K562 (cell line): ENCODE results near the gene MAP1LC3B. TPM values are rescaled to one million over a fixed set of nuclear protein-coding genes. Genes with fewer than 3 reads are reported as not detected.
A peak's percentile ranks its signal among the peaks of the same experiment; 100 is the strongest.

Experiments
- ATAC-seq: fragments of 200-7000 bp; cut with Tn5 transposase; 3 replicates; pipeline ENCODE4 v1.9.1; 2020; ENCODE audit warnings: moderate library complexity
- BruUV-seq: library from RNA; stranded (reverse); fragments of 400-500 nt; replicated peaks from 2 replicates; lab custom pipeline; 2021; lab: Mats Ljungman, UMichigan
- CTCF ChIA-PET: fragments of 300-600 bp; formaldehyde crosslinking; extraction: SDS; loops from one replicate; lab custom pipeline; 2021; ENCODE audit warnings: low intra/inter-chr PET ratio; lab: Yijun Ruan, JAX
- POLR2A ChIA-PET: fragments of 300-600, 350-650 bp; sonication (Branson Sonifier 250); formaldehyde crosslinking; extraction: SDS; loops from one replicate; lab custom pipeline; 2021; ENCODE audit warnings: antibody characterized with exemption, inconsistent platforms; lab: Yijun Ruan, JAX
- DNase-seq, 4 experiments: peaks; one replicate each; pipeline versions ENCODE4 v3.0.0 to v3.0.0-alpha.2; 2011 to 2018; ENCODE audit warnings: low spot score in 3 of 4, mixed read lengths in 3 of 4; ENCODE audit errors: extremely low read depth in 1 of 4
- FAIRE-seq: peaks from 2 replicates; lab custom pipeline; 2011; peaks lifted over from hg19 to GRCh38; lab: Jason Lieb, UNC
- H2AFZ ChIP-seq: 2 replicates; pipeline ENCODE4 v1.6.0; 2011; ENCODE audit warnings: low read depth, low read length, control low read depth, inconsistent platforms
- H3K27ac ChIP-seq: fragments of 200-600 bp; 3 replicates; pipeline ENCODE4 v1.8.0; 2011; ENCODE audit warnings: low read depth, mild to moderate bottlenecking, control low read depth, inconsistent platforms, low read length, moderate library complexity, mixed read lengths; ENCODE audit errors: extremely low read depth
- H3K27me3 ChIP-seq, 2 experiments: fragments of 300-600 bp in 1 of 2; 2 replicates in 1 of 2; 3 replicates in 1 of 2; pipeline versions ENCODE4 v1.6.0 to v1.8.0; 2011; ENCODE audit warnings: inconsistent platforms in 2 of 2, low read length in 2 of 2, mild to moderate bottlenecking in 1 of 2, mixed read lengths in 1 of 2, moderate library complexity in 1 of 2; ENCODE audit not compliant: control insufficient read depth in 2 of 2, insufficient read depth in 2 of 2
- H3K36me3 ChIP-seq: fragments of 300-600 bp; 3 replicates; pipeline ENCODE4 v1.8.0; 2011; ENCODE audit warnings: mild to moderate bottlenecking, low read length, inconsistent platforms; ENCODE audit not compliant: control insufficient read depth, insufficient read depth
- H3K4me1 ChIP-seq, 2 experiments: fragments of 200-600 bp in 1 of 2; replicated peaks in 1 of 2; 2 replicates in 1 of 2; 3 replicates in 1 of 2; pipeline versions ENCODE4 v1.5.1 to v1.8.0; 2011; ENCODE audit warnings: inconsistent platforms in 2 of 2, low read length in 2 of 2, mild to moderate bottlenecking in 1 of 2, mixed read lengths in 1 of 2, moderate library complexity in 1 of 2; ENCODE audit not compliant: control insufficient read depth in 2 of 2, insufficient read depth in 2 of 2
- H3K4me2 ChIP-seq: 2 replicates; pipeline ENCODE4 v1.6.1; 2011; ENCODE audit warnings: low read length, control low read depth, inconsistent platforms, mixed read lengths; ENCODE audit not compliant: insufficient read depth
- H3K4me3 ChIP-seq: fragments of 200-600 bp; sonication (generic), shearing (Covaris generic); 2 replicates; pipeline ENCODE4 v1.5.1; 2016; ENCODE audit warnings: control low read depth, inconsistent platforms
- H3K79me2 ChIP-seq: fragments of 200-600 bp; 3 replicates; pipeline ENCODE4 v1.8.0; 2011; ENCODE audit warnings: low read length, inconsistent platforms; ENCODE audit not compliant: control insufficient read depth, insufficient read depth
- H3K9ac ChIP-seq, 2 experiments: 2 replicates each; pipeline versions ENCODE4 v1.6.0 to v1.6.1; 2011; ENCODE audit warnings: low read depth in 2 of 2, low read length in 2 of 2, control low read depth in 1 of 2, inconsistent platforms in 1 of 2, mild to moderate bottlenecking in 1 of 2, mixed read lengths in 1 of 2; ENCODE audit not compliant: insufficient read depth in 1 of 2
- H3K9me1 ChIP-seq: one replicate; pipeline ENCODE4 v1.6.0; 2011; ENCODE audit warnings: inconsistent platforms, mild to moderate bottlenecking, low read length, moderate library complexity; ENCODE audit not compliant: control insufficient read depth, insufficient read depth
- H3K9me3 ChIP-seq: replicated peaks from 2 replicates; pipeline ENCODE4 v1.5.1; 2011; ENCODE audit warnings: low read depth, low read length, inconsistent platforms; ENCODE audit not compliant: control insufficient read depth, insufficient read depth
- H4K20me1 ChIP-seq: replicated peaks from 2 replicates; pipeline ENCODE4 v1.6.1; 2011; ENCODE audit warnings: low read length, inconsistent platforms, mixed read lengths; ENCODE audit not compliant: control insufficient read depth, insufficient read depth
- CBFA2T3 ChIP-seq: fragments of 450-650 bp; IDR thresholded peaks from 2 replicates; pipeline ENCODE4 v1.6.1; 2017
- CBX1 ChIP-seq: sonication (generic); IDR thresholded peaks from 2 replicates; pipeline ENCODE4 v1.6.1; 2016; ENCODE audit warnings: antibody characterized with exemption, low read depth, mild to moderate bottlenecking
- CXXC5 ChIP-seq: fragments of 250-450 bp; sonication (Bioruptor Pico); IDR thresholded peaks from 2 replicates; pipeline ENCODE4 v1.8.0; 2022; ENCODE audit warnings: inconsistent platforms, mild to moderate bottlenecking, moderate library complexity
- E2F1 ChIP-seq: sonication (generic); formaldehyde crosslinking; IDR thresholded peaks from 2 replicates; pipeline ENCODE4 v1.8.1; 2023; ENCODE audit warnings: mild to moderate bottlenecking, missing genetic modification reagents, moderate library complexity
- ELF2 ChIP-seq: fragments of 250-450 bp; sonication (Bioruptor Pico); IDR thresholded peaks from 2 replicates; pipeline ENCODE4 v1.5.0; 2021; ENCODE audit warnings: mild to moderate bottlenecking
- EWSR1 ChIP-seq: fragments of 450-650 bp; IDR thresholded peaks from 2 replicates; pipeline ENCODE4 v1.6.1; 2018; ENCODE audit warnings: borderline replicate concordance, mild to moderate bottlenecking, low read depth, moderate library complexity; ENCODE audit not compliant: partially characterized antibody
- GTF2F1 ChIP-seq: IDR thresholded peaks from 2 replicates; pipeline ENCODE4 v1.6.1; 2011; ENCODE audit warnings: low read depth, low read length, improper control_type of control experiment
- NEUROD1 ChIP-seq: fragments of 150-350 bp; IDR thresholded peaks from 2 replicates; pipeline ENCODE4 v1.6.1; 2014; ENCODE audit warnings: borderline replicate concordance, low read length, low read depth; ENCODE audit not compliant: partially characterized antibody
- RBFOX2 ChIP-seq: fragments of 200-400 bp; formaldehyde crosslinking; IDR thresholded peaks from 2 replicates; pipeline ENCODE4 v1.6.1; 2017; ENCODE audit warnings: low read depth, mild to moderate bottlenecking, low read length, moderate library complexity
- ZKSCAN3 ChIP-seq: fragments of 250-450 bp; sonication (Bioruptor Pico); IDR thresholded peaks from 2 replicates; pipeline ENCODE4 v1.4.0; 2020
- ZNF140 ChIP-seq: fragments of 250-450 bp; sonication (Bioruptor Pico); IDR thresholded peaks from 2 replicates; pipeline ENCODE4 v1.8.0; 2021; ENCODE audit warnings: moderate library complexity, mild to moderate bottlenecking, inconsistent platforms
- ZNF3 ChIP-seq: fragments of 250-450 bp; sonication (Bioruptor Pico); IDR thresholded peaks from 2 replicates; pipeline ENCODE4 v1.5.0; 2021; ENCODE audit warnings: mild to moderate bottlenecking, moderate library complexity
- ZNF589 ChIP-seq: fragments of 200-800 bp; sonication (Bioruptor generic); IDR thresholded peaks from 2 replicates; pipeline ENCODE4 v1.6.1; 2016; ENCODE audit warnings: low read depth, missing genetic modification characterization, missing compliant biosample characterization
- ZNF639 ChIP-seq, 2 experiments: fragments of 200-800 bp in 1 of 2; sonication (Bioruptor generic) in 1 of 2; sonication (generic) in 1 of 2; formaldehyde crosslinking in 1 of 2; IDR thresholded peaks in 1 of 2; conservative IDR thresholded peaks in 1 of 2; 2 replicates each; pipeline versions ENCODE4 v1.5.0 to v1.6.1; 2016 to 2020; ENCODE audit warnings: missing compliant biosample characterization in 1 of 2, missing genetic modification characterization in 1 of 2, missing genetic modification reagents in 1 of 2
- WGBS: fragments of 100-300 bp; shearing (Covaris generic); methylation state at CpG from one replicate; pipeline ENCODE4 v1.1.6; 2016; ENCODE audit warnings: low coverage, mixed read lengths; ENCODE audit not compliant: insufficient coverage; ENCODE audit errors: missing lambda C conversion rate; 5-methylcytosine and 5-hydroxymethylcytosine counted together
- in situ Hi-C: fragments of 300-500 bp; cut with MboI; formaldehyde crosslinking; loops from 4 replicates; pipeline ENCODE4 v1.15.0; 2018; ENCODE audit warnings: inconsistent platforms, mixed read lengths
- intact Hi-C: fragments of 100-400 bp; cut with micrococcal nuclease; formaldehyde crosslinking; loops from 2 replicates; pipeline ENCODE4 v1.14.2; 2022
- polyA plus RNA-seq, 8 experiments: library from polyadenylated mRNA; depleted of rRNA in 4 of 8; stranded (reverse) in 5 of 8; unstranded in 3 of 8; fragments of >200 nt; fragmentation: Nextera tagmentation in 2 of 8; fragmentation: Illumina TruSeq in 1 of 8; extraction: Ambion mirVana in 2 of 8; extraction: Trizol in 1 of 8; gene quantifications; 2 replicates each; pipeline versions ENCODE4 v1.2.1 to v1.2.3, GENCODE V29; 2011 to 2014; ENCODE audit warnings: inconsistent platforms in 1 of 8, missing spikeins in 1 of 8
- total RNA-seq, 7 experiments: library from RNA; depleted of rRNA in 6 of 7; stranded (reverse); fragments of >200 nt in 6 of 7; fragmentation: Illumina TruSeq in 2 of 7; extraction: Trizol in 2 of 7; gene quantifications; 2 replicates each; pipeline versions ENCODE4 v1.2.1 to v1.2.3, GENCODE V29; 2011 to 2021; ENCODE audit warnings: low replicate concordance in 1 of 7

Gene MAP1LC3B
- total and polyA plus RNA-seq, 9 of the 15 experiments (the other 6 are each of a cell fraction or from before 2014, with no cell fraction given), result 16.0 to 81.5 (median 36.7) TPM

- ATAC-seq (no peak), FAIRE-seq (peak; percentile 6), DNase-seq (peak in 1 of 4 experiments; percentile 3)
- Histone ChIP-seq H4K20me1 (peaks cover 4% of the 10 kb centered on the region; the same call in 1 of the 2 replicates), H3K4me3 (peak overlapping the region; percentile 78; the same call in 1 of the 2 replicates), H3K9ac (peak overlapping the region in 1 of 2 experiments; percentile 37; a peak in 2 of 4 replicates), H3K27ac (no peak overlapping the region), H3K27me3 (no peaks in the 10 kb centered on the region), H3K9me1 (no peaks in the 10 kb centered on the region), H3K79me2 (peaks cover 76% of the 10 kb centered on the region), H3K36me3 (peaks cover 23% of the 10 kb centered on the region; the same call in 2 of the 3 replicates), H3K9me3 (no peaks in the 10 kb centered on the region), H3K4me1 (peaks cover 33 to 43% of the 10 kb centered on the region in 2 experiments), H2AFZ (no peak overlapping the region), H3K4me2 (peak overlapping the region; percentile 85)
- POLR2A ChIA-PET, result interaction anchor here (0.5 to 6.1 kb wide), 4 partner anchors 13 to 41 kb away, joined by 3 to 43 read pairs (median 4); partner anchors contain the start of gene MAP1LC3B
- CTCF ChIA-PET, result no interaction called here
- in situ Hi-C loops (no loop called here), intact Hi-C loops (no loop called here)
- no peak for TF ChIP-seq CXXC5 (CRISPR knock-in tag)
- TF ChIP-seq ZNF140 (CRISPR knock-in tag), result no peak
- TF ChIP-seq NEUROD1, result no peak
- no peak for TF ChIP-seq E2F1 (CRISPR knock-in tag)
- no peak for TF ChIP-seq ZNF589 (CRISPR knock-in tag)
- TF ChIP-seq ELF2 (CRISPR knock-in tag), result no peak
- no peak for TF ChIP-seq CBX1
- no peak for TF ChIP-seq GTF2F1
- no peak for TF ChIP-seq ZKSCAN3
- no peak for TF ChIP-seq EWSR1
- TF ChIP-seq RBFOX2, result no peak
- TF ChIP-seq CBFA2T3, result no peak
- TF ChIP-seq ZNF639 (CRISPR knock-in tag; conservative IDR thresholded peaks at IDR 0.05 in 1 of 2, IDR thresholded peaks at IDR 0.05 in 1 of 2), result no peak
- no peak for TF ChIP-seq ZNF3 (CRISPR knock-in tag)
- no TSS peak for BruUV-seq
- WGBS, result 47% methylated on average over 4 of the region's 4 CpGs
Measured at GRCh38 chr16:87380881-87381280, 11.3 kb upstream of the MAP1LC3B start.
